Hepatocyte (in vitro differentiated cells): Measurements from ENCODE around the gene IL1R1. TPM values are rescaled to one million over a fixed set of nuclear protein-coding genes. Genes with fewer than 3 reads are reported as not detected.

ENCODE experiments used
- DNase-seq: peaks from one replicate; pipeline ENCODE4 v3.0.0-alpha.2; 2016; ENCODE audit warnings: low spot score
- H2AFZ ChIP-seq: fragments of 200-600 bp; sonication (generic); 2 replicates; pipeline ENCODE4 v1.6.0; 2016; ENCODE audit warnings: antibody characterized with exemption, mild to moderate bottlenecking
- H3K27ac ChIP-seq: fragments of 200-600 bp; sonication (generic); 2 replicates; pipeline ENCODE4 v1.5.1; 2016; ENCODE audit warnings: mild to moderate bottlenecking
- H3K27me3 ChIP-seq: fragments of 200-600 bp; sonication (generic); 2 replicates; pipeline ENCODE4 v1.6.1; 2016
- H3K36me3 ChIP-seq: fragments of 200-600 bp; sonication (generic); replicated peaks from 2 replicates; pipeline ENCODE4 v1.5.1; 2016; ENCODE audit warnings: low read depth; ENCODE audit not compliant: insufficient read depth
- H3K4me1 ChIP-seq: fragments of 200-600 bp; sonication (generic); 2 replicates; pipeline ENCODE4 v1.5.1; 2016; ENCODE audit warnings: mild to moderate bottlenecking, moderate library complexity; ENCODE audit not compliant: insufficient read depth
- H3K4me2 ChIP-seq: fragments of 200-600 bp; sonication (generic); 2 replicates; pipeline ENCODE4 v1.6.0; 2016
- H3K4me3 ChIP-seq: fragments of 200-600 bp; sonication (generic); 2 replicates; pipeline ENCODE4 v1.5.1; 2016; ENCODE audit warnings: mild to moderate bottlenecking
- H3K79me2 ChIP-seq: fragments of 200-600 bp; sonication (generic); 2 replicates; pipeline ENCODE4 v1.6.0; 2017; ENCODE audit warnings: mild to moderate bottlenecking
- H3K9me2 ChIP-seq: fragments of 200-600 bp; sonication (generic); replicated peaks from 2 replicates; pipeline ENCODE4 v1.6.0; 2017; ENCODE audit warnings: mild to moderate bottlenecking; ENCODE audit not compliant: insufficient read depth
- H3K9me3 ChIP-seq: fragments of 200-600 bp; sonication (generic); 2 replicates; pipeline ENCODE4 v1.5.1; 2016; ENCODE audit warnings: low read depth, mild to moderate bottlenecking
- H4K20me1 ChIP-seq: fragments of 200-600 bp; sonication (generic); 2 replicates; pipeline ENCODE4 v1.6.0; 2016; ENCODE audit warnings: mild to moderate bottlenecking; ENCODE audit not compliant: insufficient read depth, poor library complexity, severe bottlenecking
- CTCF ChIP-seq: fragments of 200-600 bp; sonication (generic); IDR thresholded peaks from 2 replicates; pipeline ENCODE4 v1.5.1; 2016; ENCODE audit warnings: antibody characterized with exemption, mild to moderate bottlenecking; ENCODE audit not compliant: poor library complexity
- EZH2 ChIP-seq: fragments of 200-600 bp; sonication (generic); IDR thresholded peaks from 2 replicates; pipeline ENCODE4 v1.6.1; 2016; ENCODE audit warnings: antibody characterized with exemption, mild to moderate bottlenecking, borderline replicate concordance
- EZH2phosphoT487 ChIP-seq: fragments of 200-600 bp; sonication (generic); IDR thresholded peaks from one replicate; pipeline ENCODE4 v1.6.1; 2018; ENCODE audit warnings: antibody characterized with exemption, mild to moderate bottlenecking, low read depth, moderate library complexity; ENCODE audit not compliant: unreplicated experiment, severe bottlenecking
- WGBS: methylation state at CpG from one replicate; pipeline ENCODE4 v1.1.6; 2016; ENCODE audit warnings: low lambda C conversion rate; ENCODE audit errors: missing lambda C conversion rate; 5-methylcytosine and 5-hydroxymethylcytosine counted together
- polyA plus RNA-seq: library from polyadenylated mRNA; unstranded; fragments of >200 nt; fragmentation: Nextera tagmentation; extraction: Ambion mirVana; gene quantifications from 2 replicates; pipeline ENCODE4 v1.2.1, GENCODE V29; 2016
- total RNA-seq: library from RNA; depleted of rRNA; stranded (reverse); fragments of >200 nt; gene quantifications from 2 replicates; pipeline ENCODE4 v1.2.3, GENCODE V29; 2014

IL1R1 gene
- total and polyA plus RNA-seq, 2 experiments from 2014 or later, result 49.6 to 72.8 TPM

GRCh38 chr2:102149243-102149642 lies 6.7 kb downstream of the IL1R1 start:
- H4K20me1 ChIP-seq, result peaks cover 5% of the 10 kb centered on the region
- DNase-seq, result no peak
- H3K4me2 ChIP-seq, result no peak overlapping the region
- peaks cover 94% of the 10 kb centered on the region for H3K79me2 ChIP-seq
- H3K9me3 ChIP-seq, result peaks cover 4% of the 10 kb centered on the region
- 94% methylated on average over 2 of the region's 2 CpGs for WGBS
- no peak for TF ChIP-seq EZH2phosphoT487
- TF ChIP-seq CTCF, result no peak
- no peak for TF ChIP-seq EZH2
- H2AFZ ChIP-seq, result no peak overlapping the region
- H3K27me3 ChIP-seq, result no peaks in the 10 kb centered on the region
- H3K9me2 ChIP-seq, result no peaks in the 10 kb centered on the region
- H3K27ac ChIP-seq, result no peak overlapping the region
- no peak overlapping the region for H3K4me3 ChIP-seq
- H3K4me1 ChIP-seq, result no peaks in the 10 kb centered on the region
- no peaks in the 10 kb centered on the region for H3K36me3 ChIP-seq

GRCh38 chr2:102149644-102150455 lies 7.3 kb downstream of the IL1R1 start:
- no peak overlapping the region for H3K4me2 ChIP-seq
- no peak overlapping the region for H3K4me3 ChIP-seq
- peaks cover 5% of the 10 kb centered on the region for H4K20me1 ChIP-seq
- no peak overlapping the region for H2AFZ ChIP-seq
- peaks cover 88% of the 10 kb centered on the region for H3K79me2 ChIP-seq
- DNase-seq, result no peak
- TF ChIP-seq EZH2phosphoT487 (no peak), CTCF (no peak), EZH2 (no peak)
- H3K4me1 ChIP-seq, result peaks cover 4% of the 10 kb centered on the region
- peaks cover 4% of the 10 kb centered on the region for H3K9me3 ChIP-seq
- H3K36me3 ChIP-seq, result no peaks in the 10 kb centered on the region
- H3K9me2 ChIP-seq, result no peaks in the 10 kb centered on the region
- H3K27me3 ChIP-seq, result no peaks in the 10 kb centered on the region
- no peak overlapping the region for H3K27ac ChIP-seq
- 86% methylated on average over 9 of the region's 9 CpGs for WGBS

- no peaks in the 10 kb centered on the region for H3K36me3 ChIP-seq
- peak overlapping the region; percentile 88 for H3K27ac ChIP-seq
- WGBS, result 100% methylated on average over 6 of the region's 6 CpGs
- no peaks in the 10 kb centered on the region for H3K27me3 ChIP-seq
- DNase-seq, result no peak
- no peaks in the 10 kb centered on the region for H3K9me2 ChIP-seq
- H3K4me1 ChIP-seq, result peaks cover 27% of the 10 kb centered on the region
- H3K4me3 ChIP-seq, result no peak overlapping the region
- H3K79me2 ChIP-seq, result peaks cover 65% of the 10 kb centered on the region
- no peak overlapping the region for H3K4me2 ChIP-seq
- H3K9me3 ChIP-seq, result no peaks in the 10 kb centered on the region
- H2AFZ ChIP-seq, result no peak overlapping the region
- H4K20me1 ChIP-seq, result peaks cover 5% of the 10 kb centered on the region
- TF ChIP-seq CTCF (no peak), EZH2phosphoT487 (no peak), EZH2 (no peak)
These were observed 11.8 kb downstream of the IL1R1 start for GRCh38 chr2:102154364-102154763.
